WTC11 (cell line): ENCODE results near the gene ADARB2. TPM values are rescaled to one million over a fixed set of nuclear protein-coding genes. Genes with fewer than 3 reads are reported as not detected.
A peak's percentile ranks its signal among the peaks of the same experiment; 100 is the strongest.

Experiments
- ATAC-seq: fragments of 200-7000 bp; cut with Tn5 transposase; 2 replicates; pipeline ENCODE4 v1.10.0; 2021; ENCODE audit warnings: mild to moderate bottlenecking, moderate library complexity
- CTCF ChIA-PET: fragments of 300-600 bp; sonication (Branson Sonifier 250); formaldehyde crosslinking; loops from one replicate; lab custom pipeline; 2021; ENCODE audit warnings: antibody characterized with exemption; lab: Charles Lee
- POLR2A ChIA-PET: fragments of 350-600 bp; sonication (Branson Sonifier 250); formaldehyde crosslinking; loops from one replicate; lab custom pipeline; 2021; ENCODE audit warnings: antibody characterized with exemption; lab: Charles Lee
- DNase-seq: peaks from one replicate; pipeline ENCODE4 v3.0.0; 2021; ENCODE audit warnings: low spot score
- H3K27ac Mint-ChIP-seq: 2 replicates; pipeline ENCODE4 v1.8.0; 2021; ENCODE audit warnings: mixed read lengths
- H3K27me3 Mint-ChIP-seq: 2 replicates; pipeline ENCODE4 v1.8.0; 2021; ENCODE audit warnings: low read depth, mild to moderate bottlenecking, moderate library complexity, mixed read lengths
- H3K36me3 Mint-ChIP-seq: 2 replicates; pipeline ENCODE4 v1.8.0; 2021; ENCODE audit warnings: mixed read lengths
- H3K4me1 Mint-ChIP-seq: 2 replicates; pipeline ENCODE4 v1.8.0; 2022; ENCODE audit warnings: mixed read lengths
- H3K4me3 Mint-ChIP-seq: 2 replicates; pipeline ENCODE4 v1.8.0; 2021; ENCODE audit warnings: mild to moderate bottlenecking, moderate library complexity, mixed read lengths
- H3K9me3 Mint-ChIP-seq: 2 replicates; pipeline ENCODE4 v1.8.0; 2021; ENCODE audit warnings: mixed read lengths
- ATF1 ChIP-seq: sonication (generic); formaldehyde crosslinking; IDR thresholded peaks from 2 replicates; pipeline ENCODE4 v1.8.1; 2023; ENCODE audit warnings: mild to moderate bottlenecking, moderate library complexity, missing genetic modification reagents
- ATF2 ChIP-seq: sonication (generic); formaldehyde crosslinking; IDR thresholded peaks from 2 replicates; pipeline ENCODE4 v1.8.1; 2022; ENCODE audit warnings: low read depth, missing genetic modification reagents, borderline replicate concordance
- ERG ChIP-seq: fragments of 250-450 bp; sonication (Bioruptor Pico); IDR thresholded peaks from 2 replicates; pipeline ENCODE4 v1.8.0; 2021; ENCODE audit warnings: mild to moderate bottlenecking
- ESRRA ChIP-seq: sonication (generic); formaldehyde crosslinking; IDR thresholded peaks from 2 replicates; pipeline ENCODE4 v1.8.1; 2022; ENCODE audit warnings: mild to moderate bottlenecking, missing genetic modification reagents, borderline replicate concordance
- GRHL2 ChIP-seq: fragments of 250-450 bp; sonication (Bioruptor Pico); IDR thresholded peaks from 2 replicates; pipeline ENCODE4 v1.8.0; 2022; ENCODE audit warnings: mild to moderate bottlenecking, moderate library complexity; ENCODE audit not compliant: insufficient replicate concordance, severe bottlenecking
- GTF2I ChIP-seq: fragments of 250-450 bp; sonication (Bioruptor Pico); conservative IDR thresholded peaks from 2 replicates; pipeline ENCODE4 v1.4.0; 2021; ENCODE audit warnings: mild to moderate bottlenecking
- HMGA2 ChIP-seq: fragments of 250-450 bp; sonication (Bioruptor Pico); IDR thresholded peaks from 2 replicates; pipeline ENCODE4 v1.4.0; 2021; ENCODE audit warnings: mild to moderate bottlenecking, moderate library complexity
- JAZF1 ChIP-seq: fragments of 250-450 bp; sonication (Bioruptor Pico); IDR thresholded peaks from 2 replicates; pipeline ENCODE4 v1.9.0; 2021; ENCODE audit warnings: moderate library complexity, mild to moderate bottlenecking, inconsistent platforms
- MYBL2 ChIP-seq: sonication (generic); formaldehyde crosslinking; IDR thresholded peaks from 2 replicates; pipeline ENCODE4 v1.8.1; 2023; ENCODE audit warnings: mild to moderate bottlenecking, moderate library complexity, missing genetic modification reagents
- NFE2L1 ChIP-seq: sonication (generic); formaldehyde crosslinking; IDR thresholded peaks from 2 replicates; pipeline ENCODE4 v1.8.1; 2023; ENCODE audit warnings: missing genetic modification reagents
- OVOL2 ChIP-seq: fragments of 250-450 bp; sonication (Bioruptor Pico); IDR thresholded peaks from 2 replicates; pipeline ENCODE4 v1.9.0; 2021; ENCODE audit warnings: mild to moderate bottlenecking, borderline replicate concordance
- PRRX2 ChIP-seq: fragments of 250-450 bp; sonication (Bioruptor Pico); IDR thresholded peaks from 2 replicates; pipeline ENCODE4 v1.8.0; 2021; ENCODE audit warnings: mild to moderate bottlenecking
- RELA ChIP-seq: sonication (generic); formaldehyde crosslinking; IDR thresholded peaks from 2 replicates; pipeline ENCODE4 v1.8.1; 2022; ENCODE audit warnings: missing genetic modification reagents, mild to moderate bottlenecking, borderline replicate concordance
- SMAD3 ChIP-seq: sonication (generic); formaldehyde crosslinking; IDR thresholded peaks from 2 replicates; pipeline ENCODE4 v1.8.0; 2022; ENCODE audit warnings: missing genetic modification reagents, mild to moderate bottlenecking, borderline replicate concordance
- ZMAT4 ChIP-seq: fragments of 250-450 bp; sonication (Bioruptor Pico); IDR thresholded peaks from 2 replicates; pipeline ENCODE4 v1.9.0; 2021; ENCODE audit warnings: mild to moderate bottlenecking
- ZNF219 ChIP-seq: sonication (generic); formaldehyde crosslinking; IDR thresholded peaks from 2 replicates; pipeline ENCODE4 v1.8.0; 2023; ENCODE audit warnings: missing genetic modification reagents, mild to moderate bottlenecking, borderline replicate concordance
- ZNF232 ChIP-seq: sonication (generic); formaldehyde crosslinking; IDR thresholded peaks from 2 replicates; pipeline ENCODE4 v1.8.0; 2022; ENCODE audit warnings: mild to moderate bottlenecking, missing genetic modification reagents
- ZNF416 ChIP-seq: fragments of 250-450 bp; sonication (Bioruptor Pico); IDR thresholded peaks from 2 replicates; pipeline ENCODE4 v1.9.0; 2021; ENCODE audit warnings: mild to moderate bottlenecking, inconsistent platforms
- ZNF425 ChIP-seq: fragments of 250-450 bp; sonication (Bioruptor Pico); conservative IDR thresholded peaks from 2 replicates; pipeline ENCODE4 v1.9.0; 2021; ENCODE audit warnings: mild to moderate bottlenecking
- ZNF671 ChIP-seq: fragments of 250-450 bp; sonication (Bioruptor Pico); IDR thresholded peaks from 2 replicates; pipeline ENCODE4 v1.8.0; 2021; ENCODE audit warnings: mild to moderate bottlenecking
- ZSCAN18 ChIP-seq: fragments of 250-450 bp; sonication (Bioruptor Pico); IDR thresholded peaks from 2 replicates; pipeline ENCODE4 v2.1.2; 2022; ENCODE audit warnings: mild to moderate bottlenecking, moderate library complexity
- total RNA-seq: library from RNA; stranded (reverse); gene quantifications from 3 replicates; pipeline ENCODE4 v1.2.3, GENCODE V29; 2021
- TF ChIP-seq, protein P1 (sequence below): sonication (generic); formaldehyde crosslinking; IDR thresholded peaks from 2 replicates; pipeline ENCODE4 v1.8.0; 2022; ENCODE audit warnings: mild to moderate bottlenecking, missing genetic modification reagents
- TF ChIP-seq, protein P2 (sequence below): fragments of 250-450 bp; sonication (Bioruptor Pico); IDR thresholded peaks from 2 replicates; pipeline ENCODE4 v1.9.0; 2021; ENCODE audit warnings: mild to moderate bottlenecking

ADARB2 gene
- total RNA-seq, 1 experiment from 2014 or later, result 3.7 TPM

GRCh38 chr10:1272777-1273161 lies 464.6 kb downstream of the ADARB2 start:
- CTCF ChIA-PET, result interaction anchor here (1.1 kb wide), 1 partner anchor 96 kb away, joined by 3 read pairs; no protein-coding TSS in a partner anchor
- Mint-ChIP-seq H3K4me1 (peaks cover 14% of the 10 kb centered on the region), H3K9me3 (no peaks in the 10 kb centered on the region), H3K4me3 (no peak overlapping the region), H3K27me3 (peaks cover 10% of the 10 kb centered on the region), H3K27ac (peak overlapping the region; percentile 12; the same call in 1 of the 2 replicates), H3K36me3 (no peaks in the 10 kb centered on the region)
- no peak for ATAC-seq
- POLR2A ChIA-PET, result no interaction called here
- no peak for DNase-seq
- TF ChIP-seq PRRX2 (CRISPR knock-in tag) (no peak), ZSCAN18 (CRISPR knock-in tag) (no peak), JAZF1 (CRISPR knock-in tag) (no peak), ZNF416 (CRISPR knock-in tag) (no peak), RELA (CRISPR knock-in tag) (no peak), ERG (CRISPR knock-in tag) (no peak), ZMAT4 (CRISPR knock-in tag) (no peak), ZNF232 (CRISPR knock-in tag) (no peak), GTF2I (CRISPR knock-in tag) (no peak), ZNF425 (CRISPR knock-in tag) (no peak), ATF2 (no peak), MYBL2 (no peak), NFE2L1 (CRISPR knock-in tag) (no peak), OVOL2 (CRISPR knock-in tag) (no peak), GRHL2 (CRISPR knock-in tag) (no peak), ZNF671 (no peak)
- TF ChIP-seq, protein P1, sequence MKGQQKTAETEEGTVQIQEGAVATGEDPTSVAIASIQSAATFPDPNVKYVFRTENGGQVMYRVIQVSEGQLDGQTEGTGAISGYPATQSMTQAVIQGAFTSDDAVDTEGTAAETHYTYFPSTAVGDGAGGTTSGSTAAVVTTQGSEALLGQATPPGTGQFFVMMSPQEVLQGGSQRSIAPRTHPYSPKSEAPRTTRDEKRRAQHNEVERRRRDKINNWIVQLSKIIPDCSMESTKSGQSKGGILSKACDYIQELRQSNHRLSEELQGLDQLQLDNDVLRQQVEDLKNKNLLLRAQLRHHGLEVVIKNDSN (CRISPR knock-in tag), result no peak

GRCh38 chr10:1272079-1272776 lies 465.1 kb downstream of the ADARB2 start:
- CTCF ChIA-PET, result interaction anchor here (1.1 kb wide), 1 partner anchor 97 kb away, joined by 3 read pairs; no protein-coding TSS in a partner anchor
- no peak overlapping the region; the same call in 1 of the 2 replicates for H3K27ac Mint-ChIP-seq
- no peak for ATAC-seq
- POLR2A ChIA-PET, result no interaction called here
- H3K9me3 Mint-ChIP-seq, result no peaks in the 10 kb centered on the region
- peaks cover 9% of the 10 kb centered on the region for H3K27me3 Mint-ChIP-seq
- H3K4me3 Mint-ChIP-seq, result no peak overlapping the region
- H3K36me3 Mint-ChIP-seq, result no peaks in the 10 kb centered on the region
- peaks cover 18% of the 10 kb centered on the region for H3K4me1 Mint-ChIP-seq
- no peak for DNase-seq
- TF ChIP-seq ESRRA (CRISPR knock-in tag), result no peak
- TF ChIP-seq MYBL2, result no peak
- TF ChIP-seq, protein P2, sequence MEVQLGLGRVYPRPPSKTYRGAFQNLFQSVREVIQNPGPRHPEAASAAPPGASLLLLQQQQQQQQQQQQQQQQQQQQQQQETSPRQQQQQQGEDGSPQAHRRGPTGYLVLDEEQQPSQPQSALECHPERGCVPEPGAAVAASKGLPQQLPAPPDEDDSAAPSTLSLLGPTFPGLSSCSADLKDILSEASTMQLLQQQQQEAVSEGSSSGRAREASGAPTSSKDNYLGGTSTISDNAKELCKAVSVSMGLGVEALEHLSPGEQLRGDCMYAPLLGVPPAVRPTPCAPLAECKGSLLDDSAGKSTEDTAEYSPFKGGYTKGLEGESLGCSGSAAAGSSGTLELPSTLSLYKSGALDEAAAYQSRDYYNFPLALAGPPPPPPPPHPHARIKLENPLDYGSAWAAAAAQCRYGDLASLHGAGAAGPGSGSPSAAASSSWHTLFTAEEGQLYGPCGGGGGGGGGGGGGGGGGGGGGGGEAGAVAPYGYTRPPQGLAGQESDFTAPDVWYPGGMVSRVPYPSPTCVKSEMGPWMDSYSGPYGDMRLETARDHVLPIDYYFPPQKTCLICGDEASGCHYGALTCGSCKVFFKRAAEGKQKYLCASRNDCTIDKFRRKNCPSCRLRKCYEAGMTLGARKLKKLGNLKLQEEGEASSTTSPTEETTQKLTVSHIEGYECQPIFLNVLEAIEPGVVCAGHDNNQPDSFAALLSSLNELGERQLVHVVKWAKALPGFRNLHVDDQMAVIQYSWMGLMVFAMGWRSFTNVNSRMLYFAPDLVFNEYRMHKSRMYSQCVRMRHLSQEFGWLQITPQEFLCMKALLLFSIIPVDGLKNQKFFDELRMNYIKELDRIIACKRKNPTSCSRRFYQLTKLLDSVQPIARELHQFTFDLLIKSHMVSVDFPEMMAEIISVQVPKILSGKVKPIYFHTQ, result no peak
- no peak for TF ChIP-seq HMGA2
- no peak for TF ChIP-seq ATF1 (CRISPR knock-in tag)
- no peak for TF ChIP-seq SMAD3 (CRISPR knock-in tag)
- TF ChIP-seq ZNF219 (CRISPR knock-in tag), result no peak
